ENCODE data around the gene CHPF.

The CHPF gene

DNA sequence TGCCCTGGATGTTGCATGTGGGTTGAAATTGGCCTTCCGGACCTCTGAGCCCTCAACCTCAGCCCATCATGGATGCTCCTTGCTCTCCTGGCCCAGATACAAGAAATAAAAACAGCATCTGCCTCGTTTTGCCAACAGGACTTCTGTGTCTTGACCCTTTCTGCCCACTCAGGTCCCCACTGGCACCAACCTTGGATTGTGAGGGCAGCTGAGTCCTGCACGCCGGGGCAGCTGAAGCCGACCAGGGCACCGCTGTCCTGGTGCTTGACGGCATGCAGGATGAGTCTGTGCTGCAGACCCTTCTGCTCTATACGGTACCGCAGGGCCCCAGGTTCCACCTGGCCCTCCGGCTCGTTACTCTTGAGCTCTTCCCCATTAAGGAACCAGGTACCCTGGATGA is 23.0 kb upstream of the CHPF start:
- DNase-seq, result no peak

DNA sequence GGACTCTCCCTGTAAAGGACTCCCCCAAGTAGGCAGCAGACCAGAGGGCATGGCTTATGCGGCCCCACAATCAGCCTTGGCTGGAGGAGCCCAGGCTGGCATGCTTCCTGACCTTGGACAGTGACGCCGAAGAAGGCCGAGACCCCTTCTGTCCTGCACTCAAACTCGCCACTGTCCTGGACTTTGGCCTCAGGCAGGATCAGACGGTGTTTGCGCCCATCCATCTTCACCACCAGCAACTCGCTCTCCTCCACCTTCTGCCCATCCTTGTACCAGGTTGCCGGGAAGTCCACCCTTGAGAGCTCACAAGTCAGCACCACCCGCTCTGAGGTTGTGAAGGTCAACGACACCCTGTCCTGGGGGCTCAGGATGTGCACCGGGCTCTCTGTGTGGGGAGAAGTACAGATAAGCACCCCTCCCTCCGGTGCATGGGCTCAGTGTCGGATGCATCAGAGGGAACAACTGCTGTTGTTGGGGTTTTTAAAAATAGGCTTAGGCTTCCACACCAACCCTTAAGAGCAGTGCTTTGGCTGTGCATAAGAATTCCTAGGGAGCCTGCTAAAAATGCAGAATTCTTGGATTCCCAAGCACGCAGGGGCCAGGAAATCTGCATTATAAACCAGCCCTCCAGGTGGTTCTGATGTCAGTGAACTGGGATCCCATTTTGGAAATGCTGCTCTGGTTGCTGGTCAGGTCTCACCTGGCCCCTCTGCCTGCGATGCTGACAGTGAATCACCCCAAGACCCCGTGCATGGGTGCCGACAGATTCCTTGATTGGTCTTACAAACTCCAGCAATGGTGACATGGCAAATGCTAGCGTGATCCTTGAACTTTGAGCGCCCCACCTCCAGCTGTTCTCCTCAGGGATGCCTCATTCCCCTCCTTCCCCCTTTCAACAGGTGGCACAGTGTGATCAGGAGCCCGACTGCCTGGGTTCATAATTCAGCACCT is 21.8 kb upstream of the CHPF start:
- DNase-seq, result no peak

DNA sequence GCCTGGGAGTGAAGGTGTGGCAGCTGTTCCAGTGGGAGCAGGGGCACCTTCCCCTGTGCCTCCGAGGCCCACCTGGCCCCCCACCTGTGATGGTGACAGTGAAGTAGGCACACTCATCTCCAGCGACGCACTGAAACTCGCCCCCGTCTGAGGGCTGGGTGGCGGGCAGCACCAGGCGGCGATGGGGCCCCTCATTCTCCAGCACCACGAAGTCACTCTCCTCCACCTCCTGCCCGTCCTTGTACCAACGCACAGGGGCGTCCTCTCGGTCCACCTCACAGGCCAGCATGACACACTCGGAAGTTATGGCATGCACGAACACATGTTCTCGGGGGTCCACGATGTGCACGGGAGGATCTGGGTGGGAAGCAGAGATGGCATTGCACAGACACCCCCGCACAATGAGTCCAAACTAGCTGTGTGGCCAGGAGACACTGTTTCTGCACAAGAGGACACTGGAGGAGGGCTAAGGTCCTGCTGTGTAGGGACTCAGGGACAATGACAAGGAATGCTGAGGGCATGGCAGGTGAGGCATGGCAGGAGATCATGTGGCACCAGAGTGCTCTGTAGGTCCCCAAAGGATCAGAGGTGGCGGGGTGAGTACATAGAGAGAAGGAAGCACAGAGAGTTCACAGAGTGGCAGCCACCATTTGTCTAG is 19.8 kb upstream of the CHPF start:
- no peak for DNase-seq

DNA sequence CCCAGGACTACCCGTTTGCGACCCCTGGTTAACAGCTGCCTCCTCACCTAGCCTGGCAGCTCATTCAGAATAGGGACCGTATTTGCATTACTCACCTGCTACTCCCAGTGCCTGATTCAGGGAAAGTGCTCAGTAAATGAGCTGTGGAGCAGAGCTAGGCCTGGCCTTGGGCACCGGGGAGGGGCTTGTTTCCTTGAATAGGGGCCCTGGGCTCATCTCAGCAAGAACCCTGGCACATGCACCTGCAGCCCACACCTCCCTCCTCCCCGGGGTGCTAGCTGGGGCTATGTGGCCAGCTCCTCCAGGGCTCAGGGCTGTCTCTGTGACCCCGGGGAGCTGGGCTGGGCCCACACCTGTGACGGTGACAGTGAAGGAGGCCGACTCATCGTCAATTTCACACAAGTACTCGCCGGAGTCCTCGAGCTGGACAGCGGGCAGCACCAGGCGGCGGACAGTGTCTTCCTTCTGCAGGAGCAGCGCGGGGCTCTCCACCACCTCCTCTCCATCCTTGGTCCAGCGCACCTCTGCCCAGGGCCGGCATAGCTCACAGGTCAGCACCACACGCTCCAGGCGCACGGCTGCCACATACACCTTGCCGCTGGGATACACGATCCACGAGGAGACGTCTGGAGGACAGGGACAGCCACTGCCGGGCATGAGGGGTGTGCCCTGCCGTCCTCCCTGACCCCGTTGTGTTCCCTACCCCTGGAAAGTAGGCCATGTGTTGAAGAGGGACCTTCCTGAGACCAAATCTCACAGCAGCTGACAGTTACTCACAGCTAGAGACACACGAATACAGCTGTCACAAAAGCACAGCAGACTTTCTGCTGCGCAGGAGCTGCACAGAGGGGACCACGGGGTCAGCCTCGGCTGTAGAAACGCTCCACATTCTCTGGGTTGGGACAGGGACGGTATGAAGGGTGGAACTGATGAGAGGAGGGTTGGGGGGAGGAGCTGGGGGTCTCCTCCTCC is 18.7 kb upstream of the CHPF start:
- no peak for DNase-seq

DNA sequence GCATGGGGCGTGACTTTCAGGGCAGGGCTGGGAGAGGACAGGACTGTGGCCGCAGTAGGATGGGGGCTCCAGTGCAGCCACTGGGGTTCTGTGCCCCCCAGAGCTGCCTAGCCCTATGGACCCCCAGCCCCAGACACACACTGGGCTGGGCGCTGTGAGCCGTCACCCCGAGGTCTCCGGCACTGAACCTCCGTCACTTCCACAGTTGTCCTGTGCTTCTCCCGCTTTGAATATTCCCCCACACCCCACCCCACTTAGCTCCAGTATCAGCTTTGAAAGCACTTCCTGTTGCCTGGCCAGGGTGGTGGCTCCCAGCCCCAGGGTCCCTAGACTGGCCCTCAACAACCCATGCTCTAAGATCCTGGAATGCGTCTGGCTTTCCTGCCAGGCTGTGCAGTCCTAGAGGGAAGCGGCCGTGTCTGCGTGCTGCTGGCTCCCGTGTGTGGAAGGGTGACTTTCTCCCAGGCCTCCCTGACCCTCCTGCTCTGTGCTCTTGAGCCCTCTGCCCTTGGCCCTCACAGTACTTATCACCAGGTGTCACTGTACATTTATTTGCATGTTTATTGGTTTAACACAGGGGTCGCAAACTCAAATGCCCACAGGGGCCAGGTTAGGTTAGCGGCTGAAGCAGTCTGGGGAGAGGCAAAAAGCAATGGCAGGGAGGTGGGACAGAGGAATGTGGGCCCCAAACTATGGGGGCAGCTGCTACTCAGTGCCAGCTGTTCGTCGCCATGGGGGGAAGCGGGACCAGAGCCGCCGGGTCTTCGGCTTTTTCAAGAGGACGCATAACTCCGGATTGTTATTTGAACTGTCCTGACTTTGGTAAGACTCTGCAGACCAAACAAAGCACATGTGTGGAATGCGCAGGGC is 17.8 kb upstream of the CHPF start:
- no peak for DNase-seq

DNA sequence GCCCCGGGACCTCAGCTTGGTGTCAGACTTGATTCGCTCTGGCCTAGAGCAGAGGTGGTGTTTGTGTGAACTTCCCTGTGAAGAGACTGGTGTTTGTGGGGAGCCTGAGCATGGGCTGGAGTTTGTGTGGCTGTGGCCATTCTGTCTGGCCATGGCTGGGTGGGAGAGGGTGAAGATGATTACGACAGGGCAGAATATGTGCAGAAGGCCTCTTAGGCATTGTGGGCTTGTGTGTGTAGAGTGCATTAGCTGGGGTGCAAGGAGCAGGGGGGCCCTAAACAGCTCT is 17.2 kb upstream of the CHPF start:
- no peak for DNase-seq

DNA sequence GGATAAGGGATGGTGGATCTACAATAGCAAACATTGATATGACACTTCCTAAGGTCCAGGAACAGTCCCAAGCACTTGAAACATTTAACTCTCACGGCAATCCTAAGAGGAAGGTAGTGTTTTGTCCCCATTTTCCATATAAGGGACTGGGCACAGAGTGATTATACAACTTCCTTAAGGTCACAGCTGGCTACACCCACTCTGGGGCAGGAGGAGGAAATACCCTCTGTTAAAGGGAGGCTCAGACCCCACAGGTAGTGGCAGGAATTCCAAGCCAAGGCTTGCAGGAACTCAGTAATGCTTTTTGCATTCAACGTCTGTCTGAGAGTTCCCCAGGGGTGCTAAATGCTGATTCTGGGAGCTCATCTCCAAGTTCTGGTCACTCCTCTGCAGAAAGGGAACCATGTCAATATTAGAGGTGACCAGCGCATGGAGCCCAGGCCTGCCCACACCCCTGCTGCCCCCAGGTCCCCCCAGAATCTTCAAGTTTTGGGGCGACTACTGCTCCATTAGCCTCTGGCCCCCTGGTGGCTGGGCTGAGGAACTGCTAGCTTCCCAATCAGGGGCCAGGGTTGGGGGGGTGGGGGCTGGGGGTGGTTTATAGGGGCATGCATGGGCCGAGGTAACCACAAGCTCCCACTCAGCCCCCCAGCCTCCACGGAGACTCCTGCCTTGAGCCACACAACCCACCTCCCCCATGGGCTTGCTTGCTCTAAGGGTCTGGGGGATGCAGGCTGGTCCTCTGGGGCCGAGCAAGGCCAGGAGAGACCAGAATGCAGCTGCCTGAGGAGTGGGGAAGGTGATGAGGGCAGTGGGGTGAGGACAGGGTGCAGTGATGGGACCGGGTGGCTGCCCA is 16.7 kb upstream of the CHPF start:
- DNase-seq, result no peak

DNA sequence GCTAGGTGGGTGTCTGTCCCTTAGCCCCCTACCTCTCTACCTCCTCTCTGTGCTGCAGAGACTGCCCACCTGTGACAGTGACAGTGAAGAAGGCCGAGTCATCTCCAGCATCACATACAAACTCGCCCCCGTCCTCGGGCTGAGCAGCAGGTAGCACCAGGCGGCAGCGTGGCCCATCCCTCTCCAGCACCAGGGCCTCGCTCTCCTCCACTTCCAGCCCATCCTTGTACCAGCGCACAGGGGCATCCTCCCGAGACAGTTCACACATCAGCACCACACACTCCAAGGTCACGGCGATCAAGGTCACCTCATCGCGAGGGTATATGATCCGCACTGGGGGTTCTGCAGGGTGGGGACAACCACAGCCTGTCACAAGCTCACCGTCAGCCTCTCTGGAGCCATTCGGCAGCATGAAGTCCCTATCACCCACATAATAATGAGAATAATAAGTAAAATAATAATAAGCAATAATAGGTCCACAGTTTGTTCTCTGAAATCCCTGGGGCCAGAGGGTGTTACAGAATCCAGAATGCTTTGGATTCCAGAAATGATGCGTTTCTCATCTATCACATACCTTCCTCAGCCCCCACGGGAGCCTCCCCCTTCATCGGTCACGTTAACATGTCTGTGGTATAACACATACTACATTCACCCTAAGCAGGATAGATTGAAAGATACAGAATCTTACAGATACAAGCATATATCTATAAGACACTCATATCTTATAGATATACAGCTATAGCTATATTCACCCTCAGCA is 15.7 kb upstream of the CHPF start:
- DNase-seq, result no peak

DNA sequence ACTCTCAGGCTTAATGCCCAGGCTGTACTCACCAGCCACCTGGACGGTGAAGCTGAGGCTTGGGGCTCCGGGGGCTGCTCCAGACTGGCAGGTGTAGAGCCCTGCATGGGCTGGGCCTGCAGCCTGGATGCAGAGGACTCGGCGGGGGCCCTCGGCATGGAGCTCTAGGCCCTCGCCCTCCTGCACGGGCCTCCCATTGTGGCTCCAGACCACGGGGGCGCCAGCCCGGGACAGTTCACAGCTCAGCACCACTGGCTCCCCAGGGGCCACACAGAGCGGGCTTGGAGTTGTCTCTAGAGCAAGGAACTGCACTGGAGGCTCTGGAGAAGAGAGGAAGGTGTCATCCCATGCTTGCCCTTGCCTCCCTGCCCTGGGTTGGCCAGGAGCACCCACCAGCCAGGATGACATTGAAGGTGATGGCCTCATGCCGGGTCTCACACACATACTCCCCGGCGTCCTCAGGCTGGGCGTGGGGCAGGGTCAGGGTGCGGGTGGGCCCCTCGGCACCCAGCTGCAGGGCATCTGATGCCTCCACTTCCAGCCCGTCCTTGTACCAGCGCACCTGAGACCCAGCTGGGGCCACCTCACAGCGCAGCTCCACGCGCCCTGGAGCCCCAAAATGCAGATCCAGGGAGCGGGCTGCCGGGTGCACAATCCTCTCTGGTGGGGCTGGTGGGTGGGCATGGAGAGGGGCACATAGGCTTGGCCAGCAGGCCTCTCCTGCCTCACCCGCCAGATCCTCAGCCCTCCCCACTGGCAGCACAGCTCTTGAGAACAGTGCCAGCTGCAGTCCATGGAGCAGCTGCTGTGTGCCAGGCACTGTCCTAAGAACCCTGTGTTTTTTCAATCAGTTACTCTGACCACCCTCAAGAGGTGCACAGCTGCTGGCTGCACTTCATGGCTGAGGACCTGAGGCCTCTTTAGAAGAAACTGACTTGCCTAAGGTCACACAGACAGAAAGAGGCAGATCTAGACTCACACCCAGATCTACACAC is 14.5 kb upstream of the CHPF start:
- no peak for DNase-seq

DNA sequence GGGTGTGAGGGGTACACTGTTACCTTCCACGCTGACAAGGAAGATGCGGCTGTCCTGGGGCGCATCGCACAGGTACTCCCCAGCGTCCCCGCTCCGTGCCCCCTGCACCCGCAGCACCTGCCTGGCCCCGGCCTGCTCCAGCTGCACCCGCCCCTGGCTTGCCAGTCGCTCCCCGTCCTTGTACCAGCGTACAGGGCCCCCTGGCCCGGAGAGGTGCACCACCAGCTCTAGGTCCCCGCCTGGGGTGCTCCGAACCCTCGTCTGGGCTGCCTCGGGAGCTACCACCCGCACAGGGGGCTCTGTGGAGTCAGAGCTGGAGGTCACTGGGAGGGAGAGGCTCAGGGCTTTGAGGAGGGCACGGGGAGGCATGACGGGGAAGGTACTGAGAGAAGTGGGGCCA is 13.7 kb upstream of the CHPF start:
- DNase-seq, result no peak

DNA sequence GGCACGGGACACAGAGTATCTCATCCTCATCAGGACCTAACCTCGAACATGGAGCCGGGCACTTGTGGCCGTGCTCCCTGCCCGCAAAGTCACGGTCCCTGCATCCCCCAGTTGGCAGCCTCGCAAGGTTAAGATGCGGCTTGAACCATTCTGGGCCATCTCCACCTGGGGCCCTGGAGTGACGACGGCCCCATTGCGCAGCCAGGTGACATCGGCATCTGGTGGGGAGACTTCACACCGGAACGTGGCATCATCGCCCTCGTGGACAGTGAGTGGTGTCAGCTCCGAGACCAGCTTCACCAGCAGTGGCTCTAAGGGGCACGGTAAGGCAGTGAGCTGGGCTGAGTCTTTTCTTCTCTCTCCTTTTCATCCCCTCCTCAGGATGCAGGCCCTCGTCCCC is 12.8 kb upstream of the CHPF start:
- no peak for DNase-seq

DNA sequence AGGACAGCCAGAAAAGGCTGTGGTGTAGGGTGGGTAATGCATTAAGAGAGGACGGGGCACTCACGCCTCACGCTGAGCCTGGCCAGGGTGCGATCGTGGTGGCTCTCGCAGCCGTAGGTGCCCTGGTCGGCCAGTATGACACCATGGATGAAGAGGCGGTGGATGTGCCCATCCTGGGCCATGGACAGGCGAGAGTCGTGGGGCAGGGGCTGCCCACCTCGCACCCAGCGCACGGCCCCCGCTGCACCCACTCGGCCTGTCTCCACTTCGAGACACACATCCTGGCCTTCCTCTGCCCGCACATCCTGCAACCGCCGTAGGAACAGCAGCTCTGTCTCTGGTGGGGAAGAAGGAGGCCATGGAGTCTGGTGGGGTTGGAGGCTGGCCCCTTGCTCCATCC is 12.3 kb upstream of the CHPF start:
- DNase-seq, result no peak

DNA sequence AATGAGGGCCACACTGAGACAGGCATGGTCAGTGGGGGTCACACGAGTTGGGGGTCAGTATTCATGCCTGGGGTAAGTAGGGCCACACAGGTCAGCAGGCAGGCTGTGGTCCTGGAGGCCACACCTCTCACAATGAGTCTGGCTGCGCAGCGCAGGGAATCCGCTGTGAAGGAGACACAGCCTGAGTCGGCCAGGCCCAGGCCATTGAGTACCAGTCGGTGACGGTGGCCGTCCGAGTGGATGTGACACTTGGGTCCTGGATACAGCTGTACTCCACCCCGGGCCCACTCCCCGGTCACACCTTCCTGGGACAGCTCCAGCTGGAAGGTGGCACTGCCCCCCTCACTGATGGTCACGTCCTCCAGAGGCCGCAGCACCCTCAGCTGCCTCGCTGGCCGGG is 10.7 kb upstream of the CHPF start:
- no peak for DNase-seq

DNA sequence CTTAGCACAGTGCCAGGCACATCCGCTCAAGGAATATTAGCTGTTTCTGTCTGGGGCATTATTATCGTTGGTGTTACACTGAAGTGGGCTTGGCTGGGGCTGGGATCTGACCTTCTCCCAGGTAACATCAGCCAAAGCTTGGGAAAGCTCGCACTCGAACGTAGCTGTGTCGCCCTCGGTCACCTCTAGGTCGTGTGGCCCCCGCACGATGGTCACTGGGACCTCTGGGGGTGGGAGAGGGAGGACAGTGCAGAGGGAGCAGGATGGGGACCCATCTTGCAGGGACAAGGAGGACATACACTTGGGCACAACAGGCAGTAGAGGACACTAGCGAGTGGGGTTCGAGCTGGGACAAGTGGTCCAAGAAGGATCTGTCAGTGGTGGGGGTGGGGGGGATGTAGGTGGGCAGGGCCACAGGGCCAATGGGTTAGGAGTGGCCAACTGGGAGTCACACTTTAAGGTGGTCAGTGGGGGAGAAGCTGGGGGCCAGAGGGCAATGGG is 9.9 kb upstream of the CHPF start:
- no peak for DNase-seq

DNA sequence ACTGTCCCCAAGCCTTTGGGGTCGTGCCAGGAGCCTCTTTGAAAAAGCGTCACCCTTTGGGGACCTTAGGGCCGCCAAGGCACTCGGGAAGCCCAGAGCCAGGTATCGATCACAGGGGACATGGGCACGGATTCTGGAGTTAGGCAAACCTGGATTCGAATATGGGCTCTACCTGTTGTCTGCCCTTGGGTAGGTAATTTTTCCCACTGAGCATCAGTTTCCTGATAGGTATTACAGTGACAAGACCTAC is 9.5 kb upstream of the CHPF start:
- peak; percentile 14 for DNase-seq

DNA sequence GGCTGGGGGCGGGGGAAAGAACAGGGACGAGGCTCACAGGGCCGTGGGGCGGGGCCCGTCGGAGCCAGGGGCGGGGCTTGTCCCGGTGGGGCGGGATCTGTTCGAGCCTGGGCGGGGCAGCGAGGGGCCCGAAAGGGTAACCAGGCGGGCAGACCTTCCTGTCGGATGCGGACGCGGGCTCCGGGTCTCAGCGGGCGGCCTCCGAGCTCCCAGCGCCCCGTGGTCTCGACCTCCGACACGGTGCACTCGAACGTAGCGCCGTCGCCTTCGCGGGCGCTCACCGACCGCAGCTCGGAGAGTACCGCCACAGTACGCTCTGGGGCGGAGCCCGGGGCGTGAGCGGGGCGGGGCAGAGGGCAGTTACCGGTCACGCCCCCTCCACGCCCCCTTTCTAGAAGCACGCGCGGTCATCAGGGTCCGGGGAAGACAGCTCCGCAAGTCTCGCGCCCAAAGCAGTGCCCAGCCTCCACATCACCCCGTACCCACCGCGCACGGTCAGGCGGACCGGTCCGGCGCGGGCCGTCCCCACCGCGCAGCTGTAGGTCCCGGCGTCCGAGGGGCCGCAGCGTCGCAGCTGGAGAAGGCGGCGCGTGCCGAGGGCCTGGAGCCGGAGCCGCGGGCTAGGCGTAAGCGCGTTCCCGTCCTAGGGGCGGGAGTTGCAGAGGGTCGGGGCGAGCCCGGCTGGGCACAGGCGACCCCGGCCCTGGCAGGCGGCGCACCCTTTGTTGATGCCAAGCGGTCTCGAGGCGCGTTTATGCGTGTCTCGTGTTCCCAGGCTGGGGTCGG is 9.0 kb upstream of the CHPF start:
- DNase-seq, result peak; percentile 87

DNA sequence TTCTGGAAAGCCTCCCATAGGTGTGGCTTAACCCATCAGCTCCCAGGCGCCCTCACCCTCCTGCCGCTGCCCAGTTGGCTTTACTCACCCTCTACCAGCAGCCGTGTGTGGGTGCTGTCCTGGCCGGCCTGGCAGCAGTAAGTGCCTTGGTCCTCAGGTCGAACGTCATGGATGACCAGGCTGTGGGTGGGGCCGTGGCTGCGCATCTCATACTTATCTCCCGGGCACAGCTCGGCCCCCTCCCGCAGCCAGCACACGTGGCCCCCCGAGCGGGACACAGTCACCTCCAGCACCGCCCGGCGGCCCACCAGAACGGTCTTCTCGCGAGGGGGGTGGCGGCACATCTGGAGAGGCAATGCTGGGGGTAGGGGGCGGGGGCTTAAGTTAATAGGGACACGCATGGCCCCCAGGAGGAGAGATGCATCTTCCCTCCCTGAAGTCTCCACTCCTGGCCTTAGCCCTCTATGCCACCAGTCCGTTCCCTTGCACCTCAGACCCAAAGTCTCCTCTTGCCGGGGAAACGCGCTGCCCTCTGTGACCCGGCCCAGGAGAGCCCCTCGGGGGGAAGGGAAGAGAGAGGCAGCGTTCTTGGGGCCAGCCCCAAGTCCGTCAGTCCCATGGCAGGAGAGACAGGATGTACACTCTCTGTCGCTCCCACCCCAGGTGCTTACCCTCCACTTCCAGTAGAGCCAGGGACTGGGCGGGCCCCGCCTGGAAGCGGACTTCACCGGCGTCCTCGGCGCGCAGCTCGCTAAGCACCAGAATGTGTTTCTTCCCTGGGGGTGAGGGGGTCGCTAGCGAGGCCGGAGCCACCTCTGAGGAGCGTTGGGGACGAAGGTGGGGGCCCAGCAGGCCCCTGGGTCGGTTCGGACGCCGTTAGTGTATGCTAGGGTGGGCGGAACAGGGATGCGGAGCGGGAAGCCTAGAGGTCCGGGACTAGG is 8.1 kb upstream of the CHPF start:
- peak; percentile 80 for DNase-seq

DNA sequence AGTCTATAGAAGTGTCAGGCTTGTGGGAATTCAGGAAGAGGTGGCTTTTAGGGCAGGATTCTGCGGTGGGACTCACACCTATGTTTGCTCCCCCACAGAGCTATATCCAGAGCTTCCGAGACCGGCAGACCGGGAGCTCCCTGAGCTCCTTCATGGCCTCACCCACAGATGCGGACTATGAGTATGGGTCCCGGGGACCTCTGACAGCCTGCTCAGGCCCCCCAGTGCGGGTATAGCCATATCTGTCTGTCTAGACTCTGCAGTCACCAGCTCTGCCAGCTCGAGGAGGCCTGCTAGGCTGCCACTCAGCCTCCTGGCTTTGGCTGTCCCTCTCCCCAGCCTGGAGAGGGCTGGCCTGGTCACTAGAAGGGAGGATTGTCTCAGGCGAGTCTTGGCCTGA is 6.0 kb upstream of the CHPF start:
- DNase-seq, result no peak
